ENCODE measurements around the gene ZSWIM4.

- TF ChIP-seq CTCF (IDR thresholded peaks at IDR 0.05; ENCODE audit: low read depth, low read length, poor library complexity, severe bottlenecking) (no peak), EZH2phosphoT487 (IDR thresholded peaks at IDR 0.05; ENCODE audit: borderline replicate concordance, low read length) (no peak)
Measured at GRCh38 chr19:13783565-13784500, 11.4 kb upstream of the ZSWIM4 start.
